DMS 273 treated with DMSO at 0.1 percent for 48 hours (cell line): ENCODE data around the gene ZNF19.
A peak's percentile ranks its signal among the peaks of the same experiment; 100 is the strongest.
"Not testable (repeated sequence)": the region's sequence is repeated elsewhere in the genome, so short reads cannot be mapped to it uniquely, and the experiment has no call there.

Source experiments
- DNase-seq: peaks from one replicate; lab custom pipeline; 2025; lab: John Stamatoyannopoulos, UW

The ZNF19 gene

GRCh38 chr16:71489122-71489521, at the start of gene ZNF19:
TSS of gene ZNF19 (minus strand) at chr16:71489324. CDS start at chr16:71482114, 7,210 bp downstream.
- no peak for DNase-seq

DNA sequence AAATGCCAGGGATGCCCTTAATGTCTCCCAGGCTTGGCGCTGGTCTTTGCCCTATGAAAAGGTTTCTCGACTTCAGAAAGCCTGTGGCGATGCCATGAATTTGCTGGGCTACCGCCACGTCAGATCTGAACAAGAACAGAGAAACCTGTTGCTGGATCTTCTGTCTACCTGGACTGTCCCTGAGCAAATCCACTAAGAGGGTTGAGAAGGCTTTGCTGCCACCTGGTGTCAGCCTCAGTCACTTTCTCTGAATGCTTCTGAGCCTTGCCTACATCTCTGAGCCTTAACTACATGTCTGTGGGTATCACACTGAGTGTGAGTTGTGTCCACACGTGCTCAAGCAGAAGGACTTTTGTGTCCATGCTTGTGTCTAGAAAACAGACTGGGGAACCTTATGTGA, 48.5 kb upstream of the ZNF19 start:
- no peak for DNase-seq

DNA sequence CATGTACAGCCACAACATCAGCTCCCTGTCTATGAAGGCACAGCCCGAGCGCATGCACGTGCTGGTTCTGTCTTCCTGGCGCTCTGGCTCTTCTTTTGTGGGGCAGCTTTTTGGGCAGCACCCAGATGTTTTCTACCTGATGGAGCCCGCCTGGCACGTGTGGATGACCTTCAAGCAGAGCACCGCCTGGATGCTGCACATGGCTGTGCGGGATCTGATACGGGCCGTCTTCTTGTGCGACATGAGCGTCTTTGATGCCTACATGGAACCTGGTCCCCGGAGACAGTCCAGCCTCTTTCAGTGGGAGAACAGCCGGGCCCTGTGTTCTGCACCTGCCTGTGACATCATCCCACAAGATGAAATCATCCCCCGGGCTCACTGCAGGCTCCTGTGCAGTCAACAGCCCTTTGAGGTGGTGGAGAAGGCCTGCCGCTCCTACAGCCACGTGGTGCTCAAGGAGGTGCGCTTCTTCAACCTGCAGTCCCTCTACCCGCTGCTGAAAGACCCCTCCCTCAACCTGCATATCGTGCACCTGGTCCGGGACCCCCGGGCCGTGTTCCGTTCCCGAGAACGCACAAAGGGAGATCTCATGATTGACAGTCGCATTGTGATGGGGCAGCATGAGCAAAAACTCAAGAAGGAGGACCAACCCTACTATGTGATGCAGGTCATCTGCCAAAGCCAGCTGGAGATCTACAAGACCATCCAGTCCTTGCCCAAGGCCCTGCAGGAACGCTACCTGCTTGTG, 47.8 kb upstream of the ZNF19 start:
- DNase-seq, result no peak

DNA sequence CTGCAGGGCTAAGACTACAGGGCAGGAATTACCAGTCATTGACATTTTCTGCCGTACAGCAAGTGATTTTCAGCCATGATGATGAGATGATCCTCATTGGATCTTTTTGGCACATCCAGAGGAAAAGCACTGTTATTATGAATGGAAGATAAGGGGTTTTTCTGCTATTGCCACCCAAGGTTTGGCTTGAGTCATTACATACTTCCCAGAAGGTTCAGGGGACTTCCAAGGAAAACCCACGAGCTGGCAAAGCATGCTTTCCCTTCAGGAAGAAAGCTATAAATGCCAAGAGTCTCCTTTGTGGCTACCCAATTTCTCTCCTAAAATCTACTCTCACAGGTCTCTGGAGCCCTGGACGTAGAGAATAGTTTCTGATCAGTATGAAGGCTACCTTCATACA, 43.2 kb upstream of the ZNF19 start:
- DNase-seq, result no peak

DNA sequence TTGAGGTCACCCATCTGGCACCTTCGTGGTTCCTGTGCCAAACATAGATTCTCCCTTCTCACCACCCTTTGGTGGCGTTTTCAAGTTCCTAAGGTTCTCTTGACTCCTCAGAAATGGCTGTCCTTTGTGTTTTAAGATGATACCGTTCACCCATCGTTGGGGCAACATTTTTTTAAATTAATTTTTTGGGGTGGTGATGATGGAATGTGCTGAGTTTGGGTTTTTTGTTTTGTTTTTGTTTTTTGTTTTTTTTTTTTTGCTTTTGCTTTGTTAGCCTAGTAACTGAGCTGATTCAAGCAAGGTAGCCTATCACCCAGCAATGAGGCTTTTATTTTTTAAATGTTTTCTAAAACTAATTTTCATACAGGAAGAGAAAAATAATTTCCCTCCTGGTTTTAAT, 39.7 kb upstream of the ZNF19 start:
- DNase-seq, result no peak

DNA sequence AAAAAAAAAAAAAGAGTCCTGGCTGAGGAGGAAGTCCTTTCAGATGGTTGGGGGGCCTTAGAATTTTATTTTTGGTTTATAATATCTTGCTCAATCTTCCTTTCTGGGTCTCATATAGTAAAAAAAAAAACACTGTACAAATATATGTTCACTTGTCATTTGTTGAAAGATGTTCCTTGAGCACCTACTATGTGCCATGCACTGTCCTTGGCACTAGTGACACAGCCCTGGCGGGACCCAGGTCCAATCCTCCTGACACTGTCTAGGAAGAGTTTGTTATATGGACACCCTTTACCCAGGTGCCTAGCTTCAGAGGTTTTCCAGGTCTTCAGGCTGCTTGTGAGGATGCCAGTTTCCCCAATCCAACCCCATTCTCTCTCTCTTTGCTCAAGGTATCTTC, 39.1 kb upstream of the ZNF19 start:
- DNase-seq, result no peak

GRCh38 chr16:71526111-71526631, 37.0 kb upstream of the ZNF19 start, which contains the start of gene CHST4:
TSS of gene CHST4 (plus strand) at chr16:71526426. CDS start at chr16:71536678, 10,252 bp downstream.
- DNase-seq, result peak; percentile 13

DNA sequence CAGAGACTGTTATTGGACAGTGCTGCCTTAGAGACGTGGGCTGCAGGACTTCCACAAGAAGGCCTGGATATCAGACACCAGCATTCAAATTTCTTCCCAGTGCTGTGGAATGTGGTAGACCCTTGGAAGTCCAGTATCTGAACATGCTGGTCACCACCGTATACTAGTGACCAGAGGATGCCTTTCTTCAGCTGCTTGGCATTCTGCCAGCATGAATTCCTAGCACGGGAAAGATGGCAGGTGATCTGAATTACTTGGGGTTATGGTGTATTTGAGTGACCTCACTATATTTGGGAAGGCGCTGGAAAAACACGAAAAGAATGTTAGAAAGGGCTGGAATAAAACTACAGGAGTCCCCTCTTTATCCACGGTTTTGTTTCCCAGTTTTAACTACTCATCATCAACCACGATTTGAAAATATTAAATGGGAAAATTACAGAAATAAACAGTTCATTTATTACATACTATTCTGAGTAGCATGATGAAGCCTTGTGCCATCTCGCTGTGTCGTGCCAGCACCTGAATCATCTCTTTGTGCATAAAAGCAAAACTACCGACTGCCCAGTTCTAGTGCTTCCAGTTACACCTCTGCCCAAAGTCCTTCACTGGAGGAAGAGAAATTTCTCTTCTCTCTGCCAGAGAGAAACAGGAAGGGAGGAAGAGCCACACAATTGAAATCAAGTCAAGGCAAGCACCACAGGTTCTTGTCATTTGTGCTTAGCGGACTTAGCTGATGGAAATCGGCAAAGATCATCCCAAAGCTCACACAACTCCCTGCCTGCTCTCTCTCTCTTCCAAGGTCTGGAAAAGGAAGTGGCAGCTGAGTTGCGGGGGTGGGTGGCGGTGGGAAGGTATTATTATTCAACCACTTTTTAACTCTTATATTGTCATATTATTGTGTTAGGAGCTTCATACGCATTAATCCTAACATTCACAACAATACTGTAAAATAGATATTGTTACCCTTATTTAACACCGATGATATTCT, 35.7 kb upstream of the ZNF19 start:
- DNase-seq, result no peak

GRCh38 chr16:71520550-71520949, 31.4 kb upstream of the ZNF19 start:
- DNase-seq, result no peak

GRCh38 chr16:71515026-71515425, 25.9 kb upstream of the ZNF19 start:
- DNase-seq, result no peak

DNA sequence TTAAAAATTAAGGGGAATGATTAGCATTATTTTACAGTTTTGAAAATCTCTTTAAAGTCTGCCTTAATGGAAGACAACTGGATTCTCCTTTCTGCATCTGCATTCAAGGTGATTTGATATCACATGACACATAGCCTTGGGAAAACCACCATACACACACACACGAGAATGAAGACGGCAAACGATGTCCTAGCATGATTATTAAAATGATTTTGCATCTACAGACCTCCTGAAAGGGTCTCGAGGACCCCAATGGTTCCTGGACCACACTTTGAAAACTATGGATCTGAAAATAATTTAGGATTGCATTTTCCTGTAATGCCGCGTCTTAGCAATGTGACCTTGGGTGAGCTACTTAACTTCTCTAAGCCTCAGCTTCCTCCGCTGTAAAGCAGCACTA, 25.4 kb upstream of the ZNF19 start:
- DNase-seq, result no peak

- no peak for DNase-seq
Observed at GRCh38 chr16:71513302-71513701, 24.2 kb upstream of the ZNF19 start.

DNA sequence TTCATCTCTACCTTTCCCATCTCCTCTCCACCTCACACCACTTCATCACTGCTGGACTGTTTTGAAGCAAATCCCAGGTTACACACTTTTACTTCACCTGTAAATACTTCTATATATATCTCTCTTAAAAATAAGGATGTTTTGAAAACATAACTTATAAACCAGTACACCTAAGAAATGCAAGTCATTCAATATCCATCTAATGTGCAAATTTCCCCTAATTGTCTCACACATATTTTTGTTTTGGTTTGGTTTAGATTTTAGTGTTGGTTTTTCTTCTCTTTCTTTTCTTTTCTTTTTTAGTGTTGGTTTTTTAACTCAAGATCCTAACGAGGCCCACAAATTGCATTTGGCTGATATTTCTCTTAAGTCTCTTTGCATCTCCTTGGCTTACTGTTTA, 17.9 kb upstream of the ZNF19 start:
- no peak for DNase-seq

DNA sequence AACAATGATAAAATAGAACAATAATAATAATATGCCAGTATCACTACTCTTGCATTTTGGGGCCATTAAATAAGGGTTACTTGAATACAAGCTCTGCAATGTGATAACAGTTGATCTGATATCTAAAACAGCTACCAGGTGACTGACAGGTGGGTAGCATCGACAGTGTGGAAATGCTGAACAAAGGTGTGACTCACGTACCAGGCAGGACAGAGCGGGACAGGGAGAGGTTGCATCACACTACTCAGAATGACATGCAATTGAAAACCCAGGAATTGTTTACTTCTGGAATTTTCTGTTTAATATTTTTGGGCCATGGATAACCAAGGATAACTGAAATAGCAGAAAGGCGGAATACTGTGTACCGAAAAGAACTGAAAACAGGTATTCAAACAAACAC, 15.8 kb upstream of the ZNF19 start:
- DNase-seq, result no peak

- DNase-seq, result not testable (repeated sequence)
Observed at GRCh38 chr16:71504051-71504450, 14.9 kb upstream of the ZNF19 start.

DNA sequence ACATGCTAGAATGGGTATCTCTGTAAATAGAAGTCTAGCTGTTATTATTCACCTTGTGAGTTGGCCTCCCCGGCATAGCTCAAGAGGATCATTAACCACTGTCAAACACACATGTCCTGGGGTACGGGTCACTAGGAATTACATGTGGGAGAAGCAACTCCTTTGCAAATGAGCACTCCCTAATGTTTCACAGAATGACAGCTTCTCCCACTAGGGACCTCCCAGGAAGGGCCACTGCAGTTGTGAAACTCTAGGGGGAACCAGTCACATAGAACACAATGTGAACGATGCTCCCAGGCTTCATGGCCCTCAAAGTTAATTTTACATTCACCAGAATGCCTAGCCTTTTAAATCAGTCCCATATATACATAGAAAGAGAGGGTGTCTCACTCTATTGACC, 12.4 kb upstream of the ZNF19 start:
- no peak for DNase-seq

DNA sequence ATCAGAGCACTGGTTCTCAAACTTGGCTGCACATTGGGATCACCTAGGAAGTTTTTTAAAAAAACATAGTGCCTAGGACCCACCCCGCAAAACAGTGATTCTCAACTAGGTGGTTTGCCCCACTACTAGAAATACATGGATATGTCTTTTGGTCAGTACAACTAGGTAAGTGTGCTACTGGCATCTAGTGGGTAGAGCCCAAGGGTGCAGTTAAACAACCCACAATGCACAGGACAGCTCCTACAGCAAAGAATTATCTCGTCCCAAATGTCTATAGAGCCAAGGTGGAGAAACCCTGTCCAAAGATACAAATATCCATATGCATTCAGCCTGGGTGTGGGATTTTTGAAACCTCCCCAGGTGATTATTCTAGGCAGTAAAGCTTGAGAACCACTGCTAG, 11.8 kb upstream of the ZNF19 start:
- DNase-seq, result no peak

- peak; percentile 55 for DNase-seq
Observed at GRCh38 chr16:71499775-71500364, 10.7 kb upstream of the ZNF19 start.

GRCh38 chr16:71498031-71498430, 8.9 kb upstream of the ZNF19 start:
- no peak for DNase-seq

GRCh38 chr16:71493213-71493612, 4.1 kb upstream of the ZNF19 start:
- DNase-seq, result no peak

DNA sequence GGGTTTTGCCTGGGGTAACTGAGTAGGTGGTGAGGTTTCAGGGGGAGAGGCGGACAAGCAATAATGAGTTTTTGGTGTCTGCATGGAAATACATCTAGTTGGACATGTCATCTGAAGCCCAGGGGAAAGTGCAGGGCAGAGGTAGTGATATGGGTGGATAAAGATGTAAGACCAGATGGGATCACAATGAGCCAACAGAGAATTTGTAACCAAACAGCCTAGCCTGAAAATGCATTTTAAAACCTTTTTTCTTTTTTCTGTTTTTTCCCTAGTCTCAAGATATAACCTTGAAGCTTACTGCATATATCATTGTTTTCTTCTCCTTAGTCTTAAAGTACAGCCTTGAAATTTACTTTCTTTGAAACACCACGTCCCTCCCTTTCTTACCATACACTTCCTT, 3.7 kb upstream of the ZNF19 start:
- no peak for DNase-seq

GRCh38 chr16:71491054-71491453, 1.9 kb upstream of the ZNF19 start:
- DNase-seq, result no peak
